Measurements from ENCODE around the gene RNPS1. TPM values are rescaled to one million over a fixed set of nuclear protein-coding genes. Genes with fewer than 3 reads are reported as not detected.

RNPS1 gene
- total and polyA plus RNA-seq, 9 of the 15 experiments (the other 6 are each of a cell fraction or from before 2014, with no cell fraction given), result 44.9 to 338 (median 202) TPM

- Histone ChIP-seq H3K79me2 (ENCODE audit: control insufficient read depth, insufficient read depth, low read length) (no peaks in the 10 kb centered on the region), H3K9me3 (replicated peaks; ENCODE audit: control insufficient read depth, insufficient read depth, low read depth, low read length) (no peaks in the 10 kb centered on the region), H3K9ac (ENCODE audit: insufficient read depth in 1 of 2, low read depth in 2 of 2, low read length in 2 of 2) (no peak overlapping the region), H3K9me1 (ENCODE audit: control insufficient read depth, insufficient read depth, low read length) (no peaks in the 10 kb centered on the region), H3K4me3 (no peak overlapping the region), H3K4me1 (replicated peaks in 1 of 2; ENCODE audit: control insufficient read depth in 2 of 2, insufficient read depth in 2 of 2, low read length in 2 of 2) (peaks cover 6 to 24% of the 10 kb centered on the region in 2 experiments; a peak in 4 of 5 replicates), H3K27me3 (ENCODE audit: control insufficient read depth in 2 of 2, insufficient read depth in 2 of 2, low read length in 2 of 2) (no peaks in the 10 kb centered on the region), H3K36me3 (ENCODE audit: control insufficient read depth, insufficient read depth, low read length) (peaks cover 46% of the 10 kb centered on the region; the same call in 2 of the 3 replicates), H2AFZ (ENCODE audit: low read depth, low read length) (no peak overlapping the region), H3K4me2 (ENCODE audit: insufficient read depth, low read length) (no peak overlapping the region), H4K20me1 (replicated peaks; ENCODE audit: control insufficient read depth, insufficient read depth, low read length) (no peaks in the 10 kb centered on the region; the same call in 1 of the 2 replicates), H3K27ac (ENCODE audit: extremely low read depth, low read depth, low read length) (no peak overlapping the region)
- WGBS (ENCODE audit: insufficient coverage, low coverage, missing lambda C conversion rate), result 93% methylated on average over 20 of the region's 21 CpGs
- no peak for ATAC-seq
- BruUV-seq (replicated peaks), result no TSS peak
- intact Hi-C loops (cut with micrococcal nuclease), result no loop called here
- FAIRE-seq, result no peak
- ChIA-PET CTCF (ENCODE audit: low intra/inter-chr PET ratio) (interaction anchor here (0.7 to 2.5 kb wide), 2 partner anchors 206 to 236 kb away, joined by 4 to 12 read pairs; no protein-coding TSS in a partner anchor), POLR2A (interaction anchor here (0.6 to 0.8 kb wide), 3 partner anchors 10 to 801 kb away, joined by 3 read pairs; no protein-coding TSS in a partner anchor)
- DNase-seq (ENCODE audit: extremely low read depth in 1 of 4, low spot score in 3 of 4), result no peak
- in situ Hi-C loops (cut with MboI), result no loop called here
- TF ChIP-seq ZNF561 (CRISPR knock-in tag; conservative IDR thresholded peaks at IDR 0.05), result no peak
- TF ChIP-seq ZNF444 (CRISPR knock-in tag; IDR thresholded peaks at IDR 0.05), result no peak
- no peak for TF ChIP-seq RFX1 (IDR thresholded peaks at IDR 0.05)
- TF ChIP-seq DEAF1 (CRISPR knock-in tag; IDR thresholded peaks at IDR 0.05), result no peak
- no peak for TF ChIP-seq ZNF124 (CRISPR knock-in tag; IDR thresholded peaks at IDR 0.05)
- TF ChIP-seq ARHGAP35 (IDR thresholded peaks at IDR 0.05; ENCODE audit: partially characterized antibody), result no peak
- TF ChIP-seq SMAD1 (IDR thresholded peaks at IDR 0.05; ENCODE audit: low read depth, low read length, partially characterized antibody), result no peak
- no peak for TF ChIP-seq ARID3B (CRISPR knock-in tag; IDR thresholded peaks at IDR 0.05; ENCODE audit: borderline replicate concordance)
- TF ChIP-seq NEUROD1 (IDR thresholded peaks at IDR 0.05; ENCODE audit: borderline replicate concordance, low read depth, low read length, partially characterized antibody), result no peak
Observed at GRCh38 chr16:2295056-2295798, 27.3 kb upstream of the RNPS1 start.

All from K562 (cell line).